ENCODE results near the gene ADAMTS6.

GRCh38 chr5:65327582-65327981, 154.1 kb downstream of the ADAMTS6 start:
- no peak for TF ChIP-seq ZNF274 (IDR thresholded peaks at IDR 0.05; ENCODE audit: low read length)
- TF ChIP-seq ZNF274 (tag by site-specific recombination; IDR thresholded peaks at IDR 0.05; ENCODE audit: borderline replicate concordance) = no peak
- TF ChIP-seq ZNF174 (tag by site-specific recombination; IDR thresholded peaks at IDR 0.05) = no peak
- TF ChIP-seq ZNF530 (tag by site-specific recombination; IDR thresholded peaks at IDR 0.05; ENCODE audit: low read depth) = no peak
- no peak for TF ChIP-seq ZNF335 (tag by site-specific recombination; conservative IDR thresholded peaks at IDR 0.05)
- TF ChIP-seq, protein P1, sequence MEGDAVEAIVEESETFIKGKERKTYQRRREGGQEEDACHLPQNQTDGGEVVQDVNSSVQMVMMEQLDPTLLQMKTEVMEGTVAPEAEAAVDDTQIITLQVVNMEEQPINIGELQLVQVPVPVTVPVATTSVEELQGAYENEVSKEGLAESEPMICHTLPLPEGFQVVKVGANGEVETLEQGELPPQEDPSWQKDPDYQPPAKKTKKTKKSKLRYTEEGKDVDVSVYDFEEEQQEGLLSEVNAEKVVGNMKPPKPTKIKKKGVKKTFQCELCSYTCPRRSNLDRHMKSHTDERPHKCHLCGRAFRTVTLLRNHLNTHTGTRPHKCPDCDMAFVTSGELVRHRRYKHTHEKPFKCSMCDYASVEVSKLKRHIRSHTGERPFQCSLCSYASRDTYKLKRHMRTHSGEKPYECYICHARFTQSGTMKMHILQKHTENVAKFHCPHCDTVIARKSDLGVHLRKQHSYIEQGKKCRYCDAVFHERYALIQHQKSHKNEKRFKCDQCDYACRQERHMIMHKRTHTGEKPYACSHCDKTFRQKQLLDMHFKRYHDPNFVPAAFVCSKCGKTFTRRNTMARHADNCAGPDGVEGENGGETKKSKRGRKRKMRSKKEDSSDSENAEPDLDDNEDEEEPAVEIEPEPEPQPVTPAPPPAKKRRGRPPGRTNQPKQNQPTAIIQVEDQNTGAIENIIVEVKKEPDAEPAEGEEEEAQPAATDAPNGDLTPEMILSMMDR (tag by site-specific recombination; IDR thresholded peaks at IDR 0.05) = no peak
- no peak for TF ChIP-seq ZNF221 (tag by site-specific recombination; IDR thresholded peaks at IDR 0.05; ENCODE audit: borderline replicate concordance)
- no peak for TF ChIP-seq MYNN (tag by site-specific recombination; IDR thresholded peaks at IDR 0.05; ENCODE audit: borderline replicate concordance)

All from HEK293 (cell line).